Measurements from ENCODE around the gene AUNIP.

The AUNIP gene, protein sequence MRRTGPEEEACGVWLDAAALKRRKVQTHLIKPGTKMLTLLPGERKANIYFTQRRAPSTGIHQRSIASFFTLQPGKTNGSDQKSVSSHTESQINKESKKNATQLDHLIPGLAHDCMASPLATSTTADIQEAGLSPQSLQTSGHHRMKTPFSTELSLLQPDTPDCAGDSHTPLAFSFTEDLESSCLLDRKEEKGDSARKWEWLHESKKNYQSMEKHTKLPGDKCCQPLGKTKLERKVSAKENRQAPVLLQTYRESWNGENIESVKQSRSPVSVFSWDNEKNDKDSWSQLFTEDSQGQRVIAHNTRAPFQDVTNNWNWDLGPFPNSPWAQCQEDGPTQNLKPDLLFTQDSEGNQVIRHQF

DNA sequence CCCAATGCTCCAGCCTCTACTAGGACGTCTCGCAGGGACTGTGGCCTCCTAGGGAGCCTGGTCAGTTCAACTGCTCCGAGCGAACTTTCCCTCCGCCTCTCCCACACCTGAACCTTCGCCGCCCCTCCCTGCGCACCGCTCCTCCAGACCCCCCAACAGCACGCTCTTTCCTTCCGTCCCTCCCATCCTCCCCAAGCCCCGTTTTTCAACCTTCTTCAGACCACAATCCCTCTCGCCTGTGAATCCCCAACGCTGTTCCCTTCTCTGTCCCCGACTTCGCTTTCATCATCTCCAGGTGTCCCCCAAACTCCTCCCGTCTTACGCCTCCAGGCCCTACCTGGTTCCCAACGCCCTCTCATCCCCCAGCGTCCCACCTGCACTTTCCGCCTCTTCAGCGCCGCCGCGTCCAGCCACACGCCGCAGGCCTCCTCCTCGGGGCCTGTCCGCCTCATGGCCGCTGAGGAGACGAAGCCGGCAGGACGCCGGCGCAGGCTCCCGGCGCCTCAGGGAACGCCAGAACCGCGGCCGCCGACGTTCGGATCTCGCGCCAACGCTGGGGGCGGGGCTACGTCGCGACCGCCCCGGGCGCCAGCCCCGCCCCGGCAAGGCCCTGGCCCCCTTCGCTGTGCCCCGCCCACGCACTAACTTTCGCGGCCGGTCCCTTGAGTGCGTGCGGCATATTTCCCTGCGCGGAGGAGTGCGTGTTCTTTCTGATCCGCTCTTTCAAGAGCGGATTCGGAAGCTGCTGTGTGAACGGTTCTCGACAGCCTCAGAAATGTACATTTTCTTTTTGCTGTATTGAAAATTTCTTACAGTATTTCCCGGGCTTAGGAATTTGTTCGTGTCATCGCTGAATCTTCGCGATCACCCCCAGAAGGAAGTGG lies at the start of gene AUNIP:
Gene AUNIP (minus strand): TSS at position 552 of the 884 bp plus-strand sequence. CDS start 100 bp downstream, at position 452.
- Mint-ChIP-seq H3K9me3 (no peaks in the 10 kb centered on the region), H3K4me1 (peaks cover 21% of the 10 kb centered on the region), H3K27ac (peak within 1 kb of the TSS; percentile 95 to 98), H3K4me3 (peak within 1 kb of the TSS; percentile 89 to 90), H3K27me3 (no peaks in the 10 kb centered on the region)
- peak; percentile 92 to 93 for DNase-seq
- ATAC-seq = peak; percentile 96

DNA sequence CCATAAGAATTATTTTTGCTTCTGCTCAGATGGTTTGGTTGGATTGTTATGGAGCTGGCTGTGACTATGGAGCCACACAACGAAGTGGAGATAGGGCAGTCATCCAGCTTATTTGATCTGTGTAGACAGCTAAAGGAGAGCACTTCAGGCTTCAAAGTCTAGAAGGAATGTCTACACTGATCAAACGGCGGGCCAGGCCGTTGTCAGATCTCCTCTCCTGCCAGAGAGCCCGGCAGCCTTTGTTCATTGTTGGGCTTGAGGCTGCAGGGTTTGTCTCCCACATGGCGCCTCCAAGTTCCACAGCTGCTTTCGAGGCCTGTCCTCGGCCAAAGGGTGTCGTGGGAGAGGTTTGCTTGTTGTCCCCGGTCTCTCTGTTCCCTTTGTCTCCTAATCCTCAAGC lies 49.8 kb upstream of the AUNIP start:
- H3K27me3 Mint-ChIP-seq = peaks cover 12% of the 10 kb centered on the region
- ATAC-seq = no peak
- DNase-seq = no peak
- no peak overlapping the region for H3K4me3 Mint-ChIP-seq
- H3K4me1 Mint-ChIP-seq = peaks cover 22% of the 10 kb centered on the region
- H3K9me3 Mint-ChIP-seq = no peaks in the 10 kb centered on the region
- H3K27ac Mint-ChIP-seq = no peak overlapping the region

DNA sequence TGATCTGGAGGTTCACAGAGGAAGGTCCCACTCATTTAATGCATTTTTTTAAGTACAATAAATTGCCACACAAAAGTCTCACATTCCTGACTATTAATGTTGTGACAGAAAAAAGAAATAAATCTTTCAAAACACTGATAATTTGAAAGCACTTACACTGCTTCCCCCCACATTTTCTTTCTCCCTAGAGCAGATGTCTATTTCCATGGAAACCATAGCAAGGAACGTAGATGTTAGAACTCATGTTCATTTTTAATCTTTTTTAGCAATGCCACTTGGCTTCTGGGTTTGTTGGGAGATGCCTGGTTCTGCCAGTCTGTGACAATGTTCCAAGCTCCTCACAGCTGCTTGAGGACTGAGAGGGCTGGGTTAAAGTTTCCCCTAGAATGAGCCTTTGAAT lies 48.9 kb upstream of the AUNIP start:
- H3K4me1 Mint-ChIP-seq = peaks cover 27% of the 10 kb centered on the region
- DNase-seq (no peak), ATAC-seq (no peak)
- H3K27ac Mint-ChIP-seq = no peak overlapping the region
- H3K4me3 Mint-ChIP-seq = no peak overlapping the region
- H3K9me3 Mint-ChIP-seq = no peaks in the 10 kb centered on the region
- H3K27me3 Mint-ChIP-seq = peaks cover 12% of the 10 kb centered on the region

DNA sequence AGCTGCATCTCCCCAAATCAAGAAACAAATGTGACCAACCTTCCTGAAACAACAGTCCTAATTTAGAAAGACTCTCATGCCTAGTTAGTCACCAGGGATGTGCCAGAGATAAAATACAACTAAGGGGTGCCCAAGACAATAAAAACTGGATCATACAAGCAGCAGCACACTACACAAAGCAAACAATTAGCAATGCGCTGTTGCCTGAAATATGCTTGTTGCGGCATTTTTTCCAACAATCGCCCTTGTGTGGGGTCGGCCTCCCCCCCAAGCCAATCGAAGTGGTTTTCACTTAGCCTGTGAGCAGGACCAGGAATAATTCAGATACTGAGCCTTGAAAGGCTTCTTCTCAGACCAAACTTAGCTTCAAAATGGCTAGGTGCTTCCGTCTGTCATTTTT lies 48.3 kb upstream of the AUNIP start:
- DNase-seq = no peak
- Mint-ChIP-seq H3K4me1 (peaks cover 27% of the 10 kb centered on the region), H3K9me3 (no peaks in the 10 kb centered on the region), H3K27me3 (peaks cover 12% of the 10 kb centered on the region), H3K27ac (no peak overlapping the region), H3K4me3 (peak overlapping the region; percentile 86 to 90)
- no peak for ATAC-seq

DNA sequence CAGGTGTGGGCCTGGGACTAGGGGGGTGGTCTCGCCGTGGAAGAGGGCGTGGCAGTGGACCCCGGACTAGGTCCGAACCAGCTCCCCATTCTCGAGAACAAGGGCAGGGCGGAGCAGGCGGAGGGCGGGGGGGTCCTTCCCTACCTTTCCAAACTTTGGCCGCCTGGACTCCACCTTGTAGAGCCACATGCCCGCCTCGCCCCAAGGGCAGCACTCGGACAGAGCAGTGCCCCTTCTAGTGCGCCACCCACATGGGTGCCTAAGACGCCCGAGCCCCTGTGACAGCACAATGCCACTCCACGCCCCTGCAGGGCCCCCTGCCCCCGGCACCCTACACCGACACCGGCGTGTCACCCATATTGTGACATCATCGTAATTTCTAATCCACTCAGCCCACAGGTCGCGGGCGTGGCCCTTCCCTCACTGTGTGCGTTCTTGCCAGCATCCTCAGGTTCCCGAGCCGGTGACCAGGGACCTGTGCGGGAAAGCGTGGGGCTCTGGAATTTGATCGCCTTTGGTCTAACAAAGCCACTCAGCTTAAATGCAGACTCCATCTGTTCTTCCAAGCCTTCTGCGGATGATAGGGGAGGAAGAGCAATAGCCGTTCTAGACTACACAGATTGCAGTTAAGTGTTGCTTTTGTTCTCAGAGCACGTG lies 47.5 kb upstream of the AUNIP start:
- Mint-ChIP-seq H3K27me3 (peaks cover 12% of the 10 kb centered on the region), H3K9me3 (no peaks in the 10 kb centered on the region), H3K4me1 (peaks cover 27% of the 10 kb centered on the region), H3K4me3 (peak overlapping the region; percentile 86 to 90), H3K27ac (peak overlapping the region; percentile 25 to 97)
- DNase-seq (peak in 1 of 2 donors; percentile 36), ATAC-seq (peak; percentile 5)

DNA sequence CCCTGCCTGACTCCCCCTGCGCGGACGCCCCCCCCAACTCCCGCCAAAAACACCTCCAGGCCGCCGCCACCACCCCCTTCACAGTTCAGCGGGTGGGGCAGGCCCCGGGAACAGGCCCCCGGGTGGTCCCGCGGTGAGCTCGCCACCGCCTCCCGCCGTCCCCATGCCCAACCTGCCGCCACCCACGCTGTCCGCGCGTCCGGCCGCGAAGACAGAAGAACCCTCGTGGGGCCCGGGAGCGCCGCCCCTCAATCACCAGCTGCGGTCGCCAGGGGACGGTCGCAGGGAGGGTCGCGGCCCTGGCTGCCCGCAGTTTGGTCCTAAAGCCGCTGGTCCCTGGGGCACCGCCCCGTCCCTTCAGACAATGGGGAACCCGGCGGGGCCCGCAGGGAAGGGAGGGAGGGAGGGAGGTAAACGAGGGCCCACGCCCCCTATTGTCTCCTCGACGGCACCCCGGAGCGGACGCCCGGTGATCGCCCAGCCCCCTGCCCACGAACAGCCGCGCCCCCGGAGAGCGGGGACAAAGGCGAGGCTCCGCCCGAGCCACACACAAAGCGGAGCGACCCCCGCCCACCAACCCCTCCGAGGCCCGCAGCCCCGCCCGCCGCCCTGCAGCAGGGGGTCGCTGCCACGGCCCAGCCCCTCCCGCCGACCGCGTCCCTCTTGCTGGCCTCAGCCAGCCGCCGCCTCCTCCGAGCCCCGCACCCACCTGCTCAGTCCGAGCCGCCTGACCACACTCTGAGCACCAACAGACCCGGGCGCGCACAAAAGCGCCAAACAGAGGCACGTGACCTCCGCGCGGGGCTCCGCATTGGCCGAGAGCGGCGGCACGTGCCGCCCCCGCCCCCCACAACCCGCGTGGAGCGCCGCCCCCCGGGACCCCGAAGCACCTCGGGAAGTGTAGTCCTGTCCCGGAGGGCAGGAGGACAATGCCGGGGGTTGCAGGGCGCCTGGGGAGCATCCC lies 46.7 kb upstream of the AUNIP start, which contains the start of gene STMN1:
Gene STMN1 (minus strand): TSS at position 740 of the 964 bp plus-strand sequence. CDS start 1,743 bp downstream, outside the sequence.
- Mint-ChIP-seq H3K4me1 (peaks cover 33% of the 10 kb centered on the region), H3K27me3 (peaks cover 12% of the 10 kb centered on the region), H3K4me3 (peak within 1 kb of the TSS; percentile 86 to 90), H3K27ac (peak within 1 kb of the TSS; percentile 89 to 97), H3K9me3 (no peaks in the 10 kb centered on the region)
- peak; percentile 81 for ATAC-seq
- peak; percentile 85 to 89 for DNase-seq

DNA sequence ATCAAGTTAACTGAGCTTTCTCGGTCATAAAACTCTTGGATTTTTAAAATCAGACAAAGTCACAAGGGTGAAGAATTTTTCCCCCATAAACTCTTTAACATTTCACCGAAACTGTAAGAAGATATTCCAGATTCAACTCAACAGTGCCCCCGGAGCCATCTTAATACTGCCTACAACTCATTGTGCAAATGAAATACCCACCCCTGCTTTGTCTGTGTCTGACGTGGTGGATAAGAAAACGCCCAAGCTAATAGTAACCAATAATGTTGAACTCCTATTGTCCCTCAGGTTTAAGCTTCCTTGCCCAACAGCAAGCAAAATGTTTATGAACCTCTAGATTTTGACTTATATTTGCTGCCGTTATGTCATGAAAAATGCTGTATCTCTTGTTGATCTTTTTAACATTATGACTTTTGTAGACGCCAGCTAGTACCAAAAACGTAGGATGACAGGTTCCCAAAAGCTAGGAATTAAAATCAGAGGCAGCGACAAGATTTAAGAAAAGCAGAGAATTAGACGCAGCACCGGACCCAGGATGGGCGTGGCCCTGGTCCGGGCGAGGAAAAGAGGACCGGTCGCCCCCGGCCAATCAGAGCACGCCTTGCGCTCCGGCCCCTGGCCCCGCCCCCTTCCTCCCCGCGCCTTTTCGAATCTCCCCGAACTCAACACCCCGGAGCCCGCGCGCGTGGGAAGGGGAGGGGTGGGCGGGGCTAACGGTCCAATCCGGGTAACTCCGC lies 45.9 kb upstream of the AUNIP start:
- DNase-seq (peak; percentile 89 to 91), ATAC-seq (peak; percentile 86)
- Mint-ChIP-seq H3K27me3 (peaks cover 12% of the 10 kb centered on the region), H3K9me3 (no peaks in the 10 kb centered on the region), H3K27ac (peak overlapping the region; percentile 58 to 97), H3K4me1 (peaks cover 33% of the 10 kb centered on the region), H3K4me3 (peak overlapping the region; percentile 86 to 90)

DNA sequence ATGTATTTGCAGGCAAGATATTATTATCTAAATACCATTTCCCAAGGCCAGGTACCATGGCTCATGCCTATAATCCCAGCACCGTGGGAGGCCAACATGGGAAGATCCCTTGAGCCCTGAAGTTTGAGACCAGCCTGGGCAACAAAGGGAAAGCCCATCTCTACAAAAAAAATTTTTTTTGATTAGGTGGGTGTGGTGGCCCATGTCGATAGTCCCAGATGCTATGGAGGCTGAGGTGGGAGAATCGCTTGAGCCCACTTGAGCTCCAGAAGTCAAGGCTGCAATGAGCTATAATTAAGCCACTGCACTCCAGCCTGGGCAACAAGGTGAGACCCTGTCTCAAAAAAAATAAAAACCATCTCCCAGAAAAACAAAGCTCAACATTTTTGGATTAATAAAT lies 44.7 kb upstream of the AUNIP start:
- no peak overlapping the region for H3K27ac Mint-ChIP-seq
- H3K4me1 Mint-ChIP-seq = peaks cover 33% of the 10 kb centered on the region
- H3K4me3 Mint-ChIP-seq = peak overlapping the region; percentile 86 to 90
- no peaks in the 10 kb centered on the region for H3K9me3 Mint-ChIP-seq
- H3K27me3 Mint-ChIP-seq = peaks cover 12% of the 10 kb centered on the region
- DNase-seq = no peak
- no peak for ATAC-seq

DNA sequence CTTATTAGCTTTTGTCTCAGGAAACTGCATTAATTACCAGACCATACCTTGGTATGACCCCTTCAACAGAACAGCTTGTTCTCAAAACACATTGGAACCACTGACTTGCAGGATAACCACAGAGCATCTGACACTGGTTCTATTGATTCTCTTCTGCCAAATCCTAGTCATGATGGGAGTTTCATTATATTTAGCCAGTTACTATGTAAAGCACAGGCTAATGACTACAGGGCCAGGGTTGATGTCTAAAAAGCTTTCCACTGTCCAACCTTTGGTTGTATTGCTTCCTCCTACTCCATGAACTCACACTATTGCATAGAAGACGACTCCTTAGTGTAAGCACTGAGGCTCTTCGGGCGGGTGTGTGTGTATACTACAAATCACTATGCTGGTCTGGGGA lies 43.2 kb upstream of the AUNIP start:
- H3K9me3 Mint-ChIP-seq = no peaks in the 10 kb centered on the region

DNA sequence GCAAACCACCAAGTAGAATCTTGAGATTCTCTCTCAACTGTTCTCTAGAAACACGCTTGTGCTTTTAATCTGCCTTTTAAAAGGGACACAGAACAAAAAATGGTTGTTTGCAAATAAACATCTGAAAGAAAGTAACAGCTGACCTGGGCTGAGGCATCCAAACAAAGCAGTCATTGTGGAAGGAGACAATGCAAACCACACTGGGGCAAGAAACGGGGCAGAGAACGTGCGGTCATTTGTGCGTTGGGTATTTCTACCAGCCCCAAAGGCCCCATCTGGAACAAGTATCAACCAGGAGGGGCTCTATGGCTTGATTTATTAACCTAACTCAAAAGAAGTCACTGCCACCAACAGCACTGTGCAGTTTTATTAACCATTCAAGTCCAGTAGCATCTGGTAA lies 41.0 kb upstream of the AUNIP start:
- ATAC-seq (no peak), DNase-seq (no peak)
- Mint-ChIP-seq H3K27ac (no peak overlapping the region), H3K27me3 (no peaks in the 10 kb centered on the region), H3K4me3 (no peak overlapping the region), H3K9me3 (no peaks in the 10 kb centered on the region), H3K4me1 (peaks cover 35% of the 10 kb centered on the region)

More for the DNA sequence above, 43.2 kb upstream of the AUNIP start:
- DNase-seq (no peak), ATAC-seq (no peak)
- Mint-ChIP-seq H3K27me3 (peaks cover 9% of the 10 kb centered on the region), H3K4me3 (no peak overlapping the region), H3K4me1 (peaks cover 31% of the 10 kb centered on the region), H3K27ac (no peak overlapping the region)

DNA sequence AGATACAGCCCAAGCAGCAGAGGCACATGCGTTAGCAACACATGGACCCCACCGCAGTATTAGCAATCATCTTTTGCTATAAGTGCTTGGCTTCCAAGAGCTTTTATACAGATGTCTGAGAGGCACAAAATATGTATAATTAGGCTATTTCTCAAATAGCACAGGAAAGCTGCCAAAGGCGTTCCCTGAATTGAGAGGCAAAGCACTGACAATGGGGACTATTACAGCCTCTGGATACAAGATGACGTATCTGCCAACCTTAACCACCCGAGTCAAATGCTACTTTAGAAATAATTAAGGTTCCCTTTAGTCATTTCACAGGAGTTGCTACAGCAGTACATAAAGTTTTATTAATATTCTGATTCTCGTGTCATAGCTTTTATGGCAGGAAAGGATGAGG lies 40.5 kb upstream of the AUNIP start:
- H3K4me1 Mint-ChIP-seq = peaks cover 36% of the 10 kb centered on the region
- H3K9me3 Mint-ChIP-seq = no peaks in the 10 kb centered on the region

DNA sequence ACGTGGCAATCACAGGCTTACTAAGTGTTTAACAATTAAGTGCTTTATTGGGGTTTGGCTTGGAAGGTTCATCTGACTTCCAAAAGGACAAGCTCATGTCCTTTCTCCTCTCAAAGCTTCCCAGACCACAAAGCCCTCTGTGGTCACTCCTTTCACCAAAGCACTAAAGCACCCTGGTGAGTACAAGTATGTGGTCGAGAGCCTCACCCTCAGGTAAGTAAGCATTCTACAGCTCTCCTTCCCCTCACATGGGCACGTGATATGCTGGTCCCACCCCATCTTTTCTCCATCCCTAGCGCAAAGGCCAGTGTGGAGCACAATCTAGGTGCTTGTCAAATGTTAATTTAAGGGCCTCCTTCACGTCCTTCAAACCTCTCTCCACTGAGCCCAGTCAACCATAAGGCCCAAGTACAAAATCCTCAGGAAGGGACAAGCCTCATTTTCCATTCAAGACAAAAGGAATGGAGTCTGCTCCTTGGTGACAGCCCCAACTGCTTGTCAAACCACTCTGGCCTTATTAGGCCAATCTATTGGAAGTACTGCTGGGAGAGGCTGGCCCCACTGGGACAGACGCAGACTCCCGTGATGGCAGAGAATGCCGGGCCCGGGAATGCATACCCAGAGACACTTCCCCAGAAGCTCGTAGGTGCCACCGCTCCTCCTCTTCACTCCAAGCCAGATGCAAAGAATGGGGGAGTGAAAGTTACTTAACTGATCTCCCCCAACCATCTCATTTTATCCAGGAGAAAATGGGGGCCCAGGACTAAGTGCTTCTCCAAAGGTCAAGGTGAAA lies 39.2 kb upstream of the AUNIP start:
- Mint-ChIP-seq H3K27me3 (no peaks in the 10 kb centered on the region), H3K4me1 (peaks cover 25% of the 10 kb centered on the region), H3K9me3 (no peaks in the 10 kb centered on the region), H3K27ac (no peak overlapping the region), H3K4me3 (no peak overlapping the region)
- ATAC-seq (no peak), DNase-seq (no peak)

More for the DNA sequence above, 40.5 kb upstream of the AUNIP start:
- no peak for DNase-seq
- Mint-ChIP-seq H3K27me3 (no peaks in the 10 kb centered on the region), H3K27ac (no peak overlapping the region), H3K4me3 (no peak overlapping the region)
- no peak for ATAC-seq

DNA sequence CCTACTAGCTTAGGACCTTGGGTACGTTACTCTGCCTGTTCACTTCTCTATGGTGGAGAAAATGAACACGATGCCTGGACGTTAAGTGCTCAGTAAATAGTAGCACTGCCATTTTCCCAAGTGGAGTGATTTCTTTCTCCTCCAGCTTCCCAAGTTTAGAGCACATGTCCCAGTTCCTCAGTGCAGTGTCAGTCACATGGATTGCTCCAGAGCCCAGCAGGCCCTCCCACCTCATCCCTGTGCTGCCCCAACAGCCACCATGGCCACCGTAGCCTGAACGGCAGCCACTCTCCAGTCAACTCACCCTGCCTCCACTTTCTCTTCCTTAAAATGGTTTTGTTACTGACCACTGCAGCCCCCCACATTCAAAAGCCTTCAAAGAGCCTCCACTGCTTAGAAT lies 38.5 kb upstream of the AUNIP start:
- DNase-seq = no peak
- no peaks in the 10 kb centered on the region for H3K9me3 Mint-ChIP-seq
- no peaks in the 10 kb centered on the region for H3K27me3 Mint-ChIP-seq
- no peak for ATAC-seq
- H3K4me3 Mint-ChIP-seq = no peak overlapping the region
- H3K4me1 Mint-ChIP-seq = peaks cover 23% of the 10 kb centered on the region
- H3K27ac Mint-ChIP-seq = no peak overlapping the region

Measured in stimulated activated naive CD8-positive, alpha-beta T cell treated with anti-CD3 and anti-CD28 coated beads, Interleukin-15, amount 100 ng/mL, for 72 hours (primary cell).